ENCODE measurements around the gene UPF2. TPM values are rescaled to one million over a fixed set of nuclear protein-coding genes. Genes with fewer than 3 reads are reported as not detected.

UPF2 gene
- total and polyA plus RNA-seq, 2 of the 13 experiments (the other 11 are each of a cell fraction or from before 2014, with no cell fraction given): 6.2 to 14.5 TPM

GRCh38 chr10:11874568-11875493, 167.8 kb downstream of the UPF2 start (continued):
- no peak for TF ChIP-seq ZNF609 (CRISPR knock-in tag; IDR thresholded peaks at IDR 0.05; ENCODE audit: borderline replicate concordance)
- TF ChIP-seq TRIM22 (IDR thresholded peaks at IDR 0.05): no peak
- no peak; the same call in 1 of the 2 replicates for TF ChIP-seq FOXO1 (CRISPR knock-in tag; IDR thresholded peaks at IDR 0.05)
- no peak for TF ChIP-seq DR1 (CRISPR knock-in tag; IDR thresholded peaks at IDR 0.05)
- no peak; the same call in 1 of the 2 replicates for TF ChIP-seq IRX3 (CRISPR knock-in tag; IDR thresholded peaks at IDR 0.05; ENCODE audit: borderline replicate concordance, low read depth)
- 0 out of 2 replicates have a peak, but pooled peaks have one; percentile 16 for TF ChIP-seq ZNF160 (CRISPR knock-in tag; IDR thresholded peaks at IDR 0.05)
- peak; percentile 16; the same call in 1 of the 2 replicates for TF ChIP-seq ZNF574 (CRISPR knock-in tag; IDR thresholded peaks at IDR 0.05)
- no peak for TF ChIP-seq MATR3 (CRISPR knock-in tag; IDR thresholded peaks at IDR 0.05)
- TF ChIP-seq GATAD2A (CRISPR knock-in tag; IDR thresholded peaks at IDR 0.05): peak; percentile 54; the same call in 1 of the 2 replicates
- TF ChIP-seq XBP1 (CRISPR knock-in tag; IDR thresholded peaks at IDR 0.05): no peak
- no peak for TF ChIP-seq E2F2 (CRISPR knock-in tag; IDR thresholded peaks at IDR 0.05; ENCODE audit: borderline replicate concordance)
- no peak for TF ChIP-seq RAD21 (CRISPR knock-in tag; IDR thresholded peaks at IDR 0.05)
- peak; percentile 77 for TF ChIP-seq ZNF781 (CRISPR knock-in tag; IDR thresholded peaks at IDR 0.05; ENCODE audit: borderline replicate concordance, not compliant biosample characterization)
- TF ChIP-seq NR2F2 (IDR thresholded peaks at IDR 0.05; ENCODE audit: borderline replicate concordance, low read depth): peak; percentile 23; the same call in 1 of the 2 replicates
- TF ChIP-seq ARNT (IDR thresholded peaks at IDR 0.05): no peak
- TF ChIP-seq ZNF510 (CRISPR knock-in tag; IDR thresholded peaks at IDR 0.05; ENCODE audit: low read depth): no peak
- no peak for TF ChIP-seq SRF (IDR thresholded peaks at IDR 0.05; ENCODE audit: low read depth, low read length)
